HUES64 (cell line): ENCODE measurements around the gene FGF6.
"Not testable (repeated sequence)": the region's sequence is repeated elsewhere in the genome, so short reads cannot be mapped to it uniquely, and the experiment has no call there.

Source experiments
- H3K27ac ChIP-seq: 2 replicates; pipeline ENCODE4 v1.7.0; 2013; ENCODE audit warnings: low read depth, low read length, inconsistent platforms
- H3K27me3 ChIP-seq: 2 replicates; pipeline ENCODE4 v1.6.1; 2013; ENCODE audit warnings: mild to moderate bottlenecking, low read length; ENCODE audit not compliant: insufficient read depth
- H3K36me3 ChIP-seq: 2 replicates; pipeline ENCODE4 v1.6.1; 2013; ENCODE audit warnings: mild to moderate bottlenecking, low read length; ENCODE audit not compliant: insufficient read depth
- H3K4me1 ChIP-seq: 2 replicates; pipeline ENCODE4 v1.6.1; 2013; ENCODE audit warnings: mild to moderate bottlenecking, low read length, moderate library complexity; ENCODE audit not compliant: insufficient read depth
- H3K4me3 ChIP-seq: 2 replicates; pipeline ENCODE4 v1.5.1; 2013; ENCODE audit warnings: mild to moderate bottlenecking, low read length, moderate library complexity
- H3K9ac ChIP-seq: 2 replicates; pipeline ENCODE4 v1.6.1; 2013; ENCODE audit warnings: mild to moderate bottlenecking, low read depth, low read length
- H3K9me3 ChIP-seq: 2 replicates; pipeline ENCODE4 v1.6.1; 2013; ENCODE audit warnings: low read depth, low read length; ENCODE audit not compliant: insufficient read depth
- WGBS: fragments of 150-250, 120-280 bp; methylation state at CpG from one replicate; pipeline ENCODE4 v1.1.7; 2013; ENCODE audit warnings: missing lambda C conversion rate; 5-methylcytosine and 5-hydroxymethylcytosine counted together

FGF6 gene

GRCh38 chr12:4417455-4417854, 28.2 kb downstream of the FGF6 start:
- H3K4me3 ChIP-seq: no peak overlapping the region
- H3K9me3 ChIP-seq: no peaks in the 10 kb centered on the region
- H3K4me1 ChIP-seq: 0 out of 2 replicates have a peak, but pooled peaks cover 12% of the 10 kb centered on the region
- 49% methylated on average over 6 of the region's 6 CpGs for WGBS
- no peak overlapping the region for H3K9ac ChIP-seq
- H3K36me3 ChIP-seq: no peaks in the 10 kb centered on the region
- H3K27me3 ChIP-seq: no peaks in the 10 kb centered on the region
- H3K27ac ChIP-seq: no peak overlapping the region

GRCh38 chr12:4416276-4416675, 29.3 kb downstream of the FGF6 start:
- Histone ChIP-seq H3K4me1 (0 out of 2 replicates have a peak, but pooled peaks cover 12% of the 10 kb centered on the region), H3K27ac (no peak overlapping the region), H3K9ac (no peak overlapping the region), H3K27me3 (no peaks in the 10 kb centered on the region), H3K36me3 (no peaks in the 10 kb centered on the region), H3K4me3 (no peak overlapping the region), H3K9me3 (no peaks in the 10 kb centered on the region)
- WGBS: 98% methylated on average over 8 of the region's 8 CpGs

GRCh38 chr12:4412465-4412864, 33.1 kb downstream of the FGF6 start:
- Histone ChIP-seq H3K27me3 (no peaks in the 10 kb centered on the region), H3K9ac (no peak overlapping the region), H3K4me1 (0 out of 2 replicates have a peak, but pooled peaks cover 6% of the 10 kb centered on the region), H3K36me3 (no peaks in the 10 kb centered on the region), H3K4me3 (no peak overlapping the region), H3K27ac (no peak overlapping the region), H3K9me3 (no peaks in the 10 kb centered on the region)
- 62% methylated on average over 1 of the region's 1 CpG for WGBS

- no peak overlapping the region for H3K4me3 ChIP-seq
- 0 out of 2 replicates have a peak, but pooled peaks cover 3% of the 10 kb centered on the region for H3K4me1 ChIP-seq
- 91% methylated on average over 3 of the region's 3 CpGs for WGBS
- H3K36me3 ChIP-seq: no peaks in the 10 kb centered on the region
- H3K27me3 ChIP-seq: no peaks in the 10 kb centered on the region
- no peaks in the 10 kb centered on the region for H3K9me3 ChIP-seq
- H3K9ac ChIP-seq: no peak overlapping the region
- H3K27ac ChIP-seq: no peak overlapping the region
Measured at GRCh38 chr12:4412056-4412455, 33.6 kb downstream of the FGF6 start.

- WGBS: 97% methylated on average over 3 of the region's 3 CpGs
Measured at GRCh38 chr12:4407136-4407535, 38.5 kb downstream of the FGF6 start.

GRCh38 chr12:4404877-4405637, 40.6 kb downstream of the FGF6 start:
- H3K4me1 ChIP-seq, H3K27me3 ChIP-seq, H3K36me3 ChIP-seq, H3K4me3 ChIP-seq, H3K9me3 ChIP-seq, H3K27ac ChIP-seq, H3K9ac ChIP-seq: not testable (repeated sequence)
- 93% methylated on average over 8 of the region's 8 CpGs for WGBS

More at GRCh38 chr12:4407136-4407535, 38.5 kb downstream of the FGF6 start:
- H3K4me3 ChIP-seq: no peak overlapping the region
- H3K36me3 ChIP-seq: no peaks in the 10 kb centered on the region
- H3K27ac ChIP-seq: no peak overlapping the region
- H3K27me3 ChIP-seq: no peaks in the 10 kb centered on the region
- H3K9me3 ChIP-seq: no peaks in the 10 kb centered on the region
- no peaks in the 10 kb centered on the region for H3K4me1 ChIP-seq
- H3K9ac ChIP-seq: no peak overlapping the region

GRCh38 chr12:4402996-4403395, 42.6 kb downstream of the FGF6 start:
- no peaks in the 10 kb centered on the region for H3K9me3 ChIP-seq
- WGBS: 75% methylated on average over 3 of the region's 4 CpGs
- no peaks in the 10 kb centered on the region for H3K36me3 ChIP-seq
- no peak overlapping the region for H3K4me3 ChIP-seq
- H3K9ac ChIP-seq: no peak overlapping the region
- no peaks in the 10 kb centered on the region for H3K27me3 ChIP-seq
- no peak overlapping the region for H3K27ac ChIP-seq
- H3K4me1 ChIP-seq: no peaks in the 10 kb centered on the region

- no peak overlapping the region for H3K9ac ChIP-seq
- no peaks in the 10 kb centered on the region for H3K4me1 ChIP-seq
- H3K9me3 ChIP-seq: no peaks in the 10 kb centered on the region
- no peak overlapping the region for H3K27ac ChIP-seq
- no peak overlapping the region for H3K4me3 ChIP-seq
- 72% methylated on average over 2 of the region's 3 CpGs for WGBS
- no peaks in the 10 kb centered on the region for H3K36me3 ChIP-seq
- H3K27me3 ChIP-seq: no peaks in the 10 kb centered on the region
Measured at GRCh38 chr12:4401117-4401516, 44.5 kb downstream of the FGF6 start.

- WGBS: 94% methylated on average over 2 of the region's 2 CpGs
- H3K36me3 ChIP-seq: no peaks in the 10 kb centered on the region
- no peaks in the 10 kb centered on the region for H3K4me1 ChIP-seq
- H3K27me3 ChIP-seq: no peaks in the 10 kb centered on the region
- no peaks in the 10 kb centered on the region for H3K9me3 ChIP-seq
- no peak overlapping the region for H3K9ac ChIP-seq
- H3K27ac ChIP-seq: no peak overlapping the region
- H3K4me3 ChIP-seq: no peak overlapping the region
Measured at GRCh38 chr12:4395818-4396217, 49.8 kb downstream of the FGF6 start.

- Histone ChIP-seq H3K27ac (no peak overlapping the region), H3K9me3 (no peaks in the 10 kb centered on the region)
- 95% methylated on average over 5 of the region's 5 CpGs for WGBS
Measured at GRCh38 chr12:4393211-4393610, 52.4 kb downstream of the FGF6 start.

GRCh38 chr12:4392223-4392742, 53.3 kb downstream of the FGF6 start:
- Histone ChIP-seq H3K36me3 (no peaks in the 10 kb centered on the region), H3K27me3 (no peaks in the 10 kb centered on the region), H3K27ac (no peak overlapping the region), H3K4me1 (no peaks in the 10 kb centered on the region), H3K4me3 (no peak overlapping the region), H3K9ac (no peak overlapping the region), H3K9me3 (no peaks in the 10 kb centered on the region)
- 90% methylated on average over 15 of the region's 15 CpGs for WGBS

More at GRCh38 chr12:4393211-4393610, 52.4 kb downstream of the FGF6 start:
- Histone ChIP-seq H3K4me1 (no peaks in the 10 kb centered on the region), H3K4me3 (no peak overlapping the region), H3K27me3 (no peaks in the 10 kb centered on the region), H3K9ac (no peak overlapping the region), H3K36me3 (no peaks in the 10 kb centered on the region)
